Left lobe of liver (tissue), 2 donors: ENCODE data around the gene C1orf174. TPM values are rescaled to one million over a fixed set of nuclear protein-coding genes. Genes with fewer than 3 reads are reported as not detected.

Source experiments
- ATAC-seq: fragments of 200-7000 bp; cut with Tn5 transposase; one replicate; pipeline ENCODE4 v1.9.1; 2020; ENCODE audit warnings: mild to moderate bottlenecking, moderate library complexity
- DNase-seq: peaks from one replicate; pipeline ENCODE4 v3.0.0-alpha.2; 2020; ENCODE audit warnings: low spot score
- total RNA-seq: library from RNA; stranded (reverse); gene quantifications from one replicate; pipeline ENCODE4 v1.2.1, GENCODE V29; 2021
- donor health status: DM: no; HTN: no; CAD: no; lungs with moderate emphysema.
- donor health status: DM: no; HTN: yes; CAD: no.

Gene C1orf174
- total RNA-seq, 1 donor from 2014 or later = 11.0 TPM

DNA sequence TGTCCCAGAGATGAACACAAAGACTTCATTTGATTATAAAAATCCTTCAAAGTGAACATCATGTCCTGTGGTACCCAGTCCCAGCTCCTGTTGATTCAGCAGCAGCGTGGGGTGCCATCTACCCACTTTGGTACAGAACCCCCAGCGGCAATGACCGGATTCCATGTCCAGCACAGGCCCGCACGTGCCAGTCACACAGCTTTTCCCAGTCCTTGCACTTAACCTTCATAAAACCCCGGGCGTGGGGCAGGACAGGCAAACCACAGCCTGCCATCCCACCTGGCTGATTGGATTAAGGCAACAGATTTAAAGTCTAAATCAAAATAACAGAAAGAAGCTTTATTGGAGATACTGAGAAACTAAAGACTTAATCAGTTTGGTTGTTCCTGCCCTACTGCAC lies 58.6 kb downstream of the C1orf174 start:
- ATAC-seq (no peak), DNase-seq (no peak)

Other genes starting within 250 kb of the C1orf174 start
- gene TP73, start 247.8 kb downstream of the C1orf174 start, total RNA-seq = 0.08 TPM
- gene CCDC27, start 147.8 kb downstream of the C1orf174 start, total RNA-seq = not detected
- 4.9 TPM for gene SMIM1, start 127.5 kb downstream of the C1orf174 start, total RNA-seq
- gene LRRC47, start 103.8 kb downstream of the C1orf174 start, total RNA-seq = 27.5 TPM
- gene CEP104, start 43.1 kb downstream of the C1orf174 start, total RNA-seq = 27.5 TPM
- gene DFFB, start 42.8 kb downstream of the C1orf174 start, total RNA-seq = 3.1 TPM